ENCODE measurements around the gene CAD.

GRCh38 chr2:27184115-27184514 is 33.1 kb upstream of the CAD start:
- no peak for TF ChIP-seq POLR2A (IDR thresholded peaks at IDR 0.05)
- TF ChIP-seq, protein P1, sequence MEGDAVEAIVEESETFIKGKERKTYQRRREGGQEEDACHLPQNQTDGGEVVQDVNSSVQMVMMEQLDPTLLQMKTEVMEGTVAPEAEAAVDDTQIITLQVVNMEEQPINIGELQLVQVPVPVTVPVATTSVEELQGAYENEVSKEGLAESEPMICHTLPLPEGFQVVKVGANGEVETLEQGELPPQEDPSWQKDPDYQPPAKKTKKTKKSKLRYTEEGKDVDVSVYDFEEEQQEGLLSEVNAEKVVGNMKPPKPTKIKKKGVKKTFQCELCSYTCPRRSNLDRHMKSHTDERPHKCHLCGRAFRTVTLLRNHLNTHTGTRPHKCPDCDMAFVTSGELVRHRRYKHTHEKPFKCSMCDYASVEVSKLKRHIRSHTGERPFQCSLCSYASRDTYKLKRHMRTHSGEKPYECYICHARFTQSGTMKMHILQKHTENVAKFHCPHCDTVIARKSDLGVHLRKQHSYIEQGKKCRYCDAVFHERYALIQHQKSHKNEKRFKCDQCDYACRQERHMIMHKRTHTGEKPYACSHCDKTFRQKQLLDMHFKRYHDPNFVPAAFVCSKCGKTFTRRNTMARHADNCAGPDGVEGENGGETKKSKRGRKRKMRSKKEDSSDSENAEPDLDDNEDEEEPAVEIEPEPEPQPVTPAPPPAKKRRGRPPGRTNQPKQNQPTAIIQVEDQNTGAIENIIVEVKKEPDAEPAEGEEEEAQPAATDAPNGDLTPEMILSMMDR (IDR thresholded peaks at IDR 0.05), result no peak
